ENCODE data around the gene ACTR2. TPM values are rescaled to one million over a fixed set of nuclear protein-coding genes. Genes with fewer than 3 reads are reported as not detected.

The ACTR2 gene
- total and polyA plus RNA-seq, 2 of the 13 experiments (the other 11 are each of a cell fraction or from before 2014, with no cell fraction given): 51.2 to 100 TPM

- TF ChIP-seq ZBTB43 (CRISPR knock-in tag; conservative IDR thresholded peaks at IDR 0.05): peak; percentile 77; the same call in 1 of the 2 replicates
- peak; percentile 50; the same call in 1 of the 2 replicates for TF ChIP-seq ARID3A (IDR thresholded peaks at IDR 0.05; ENCODE audit: low read depth, low read length)
- TF ChIP-seq SMC3 (IDR thresholded peaks at IDR 0.05; ENCODE audit: low read length): 0 out of 2 replicates have a peak, but pooled peaks have one; percentile 15
- TF ChIP-seq ZNF839 (CRISPR knock-in tag; IDR thresholded peaks at IDR 0.05; ENCODE audit: borderline replicate concordance): 0 out of 2 replicates have a peak, but pooled peaks have one; percentile 49
- TF ChIP-seq MLX (CRISPR knock-in tag; IDR thresholded peaks at IDR 0.05): peak; percentile 64; the same call in 1 of the 2 replicates
- no peak for TF ChIP-seq KLF15 (CRISPR knock-in tag; IDR thresholded peaks at IDR 0.05; ENCODE audit: borderline replicate concordance)
- 0 out of 2 replicates have a peak, but pooled peaks have one; percentile 14 for TF ChIP-seq NAIF1 (CRISPR knock-in tag; IDR thresholded peaks at IDR 0.05; ENCODE audit: borderline replicate concordance)
- no peak for TF ChIP-seq JARID2 (CRISPR knock-in tag; IDR thresholded peaks at IDR 0.05; ENCODE audit: insufficient replicate concordance)
- TF ChIP-seq ATF7 (IDR thresholded peaks at IDR 0.05): no peak
- peak; percentile 25; the same call in 1 of the 2 replicates for TF ChIP-seq ATF7 (CRISPR knock-in tag; IDR thresholded peaks at IDR 0.05)
- TF ChIP-seq ZNF878 (CRISPR knock-in tag; IDR thresholded peaks at IDR 0.05): peak; percentile 93
- TF ChIP-seq KDM4B (CRISPR knock-in tag; IDR thresholded peaks at IDR 0.05): 0 out of 2 replicates have a peak, but pooled peaks have one; percentile 42
- peak; percentile 83 for TF ChIP-seq TEAD3 (CRISPR knock-in tag; optimal IDR thresholded peaks at IDR 0.05; ENCODE audit: borderline replicate concordance)
- TF ChIP-seq ZNF687 (CRISPR knock-in tag; IDR thresholded peaks at IDR 0.05): peak; percentile 63
- no peak for TF ChIP-seq ATM (IDR thresholded peaks at IDR 0.05; ENCODE audit: borderline replicate concordance)
- TF ChIP-seq KLF11 (CRISPR knock-in tag; IDR thresholded peaks at IDR 0.05): 0 out of 2 replicates have a peak, but pooled peaks have one; percentile 59
- TF ChIP-seq ETV5 (CRISPR knock-in tag; IDR thresholded peaks at IDR 0.05; ENCODE audit: borderline replicate concordance): peak; percentile 75
- TF ChIP-seq ZSCAN12 (CRISPR knock-in tag; IDR thresholded peaks at IDR 0.05): peak; percentile 83; the same call in 1 of the 2 replicates
- TF ChIP-seq ZNF7 (CRISPR knock-in tag; IDR thresholded peaks at IDR 0.05): peak; percentile 74; the same call in 1 of the 2 replicates
- TF ChIP-seq MIXL1 (CRISPR knock-in tag; IDR thresholded peaks at IDR 0.05): peak; percentile 41; the same call in 1 of the 2 replicates
- peak; percentile 48; the same call in 1 of the 2 replicates for TF ChIP-seq NFIC (IDR thresholded peaks at IDR 0.05; ENCODE audit: low read length)
- peak; percentile 62; the same call in 1 of the 2 replicates for TF ChIP-seq ZNF232 (CRISPR knock-in tag; IDR thresholded peaks at IDR 0.05; ENCODE audit: borderline replicate concordance)
Observed at GRCh38 chr2:65300761-65301711, 73.4 kb downstream of the ACTR2 start (continued).

All from HepG2 (cell line).